GM12891 (cell line): ENCODE measurements around the gene CENPQ.

Experiments
- POLR2A ChIP-seq: IDR thresholded peaks from 2 replicates; pipeline ENCODE4 v1.6.1; 2011; ENCODE audit warnings: low read depth, low read length, control low read depth
- POLR2AphosphoS5 ChIP-seq: IDR thresholded peaks from 2 replicates; pipeline ENCODE4 v1.6.1; 2011; ENCODE audit warnings: low read depth, low read length, control low read depth
- TAF1 ChIP-seq: IDR thresholded peaks from 2 replicates; pipeline ENCODE4 v1.6.1; 2011; ENCODE audit warnings: low read depth, low read length, control low read depth

DNA sequence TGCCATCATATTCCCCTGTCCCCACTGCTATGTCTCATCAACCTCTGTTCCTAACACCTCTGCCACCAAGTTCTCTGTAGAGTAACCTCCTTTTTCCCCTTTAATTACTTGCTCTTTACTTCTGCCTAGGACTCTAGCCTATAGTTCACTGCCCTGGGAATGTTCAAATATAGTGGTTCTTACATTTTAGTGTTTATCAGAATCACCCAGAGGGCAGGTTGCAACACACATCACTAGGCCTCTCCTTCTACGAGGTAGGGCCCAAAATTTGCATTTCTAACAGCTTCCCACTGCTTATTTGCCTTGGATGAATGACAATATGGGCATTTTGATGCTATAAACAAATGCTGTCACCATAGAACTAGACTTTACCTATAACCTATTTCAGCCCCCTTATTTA, 64.2 kb downstream of the CENPQ start:
- TF ChIP-seq TAF1 (no peak), POLR2A (no peak), POLR2AphosphoS5 (no peak)
